Neural cell (in vitro differentiated cells): ENCODE measurements around the gene CKAP5. TPM values are rescaled to one million over a fixed set of nuclear protein-coding genes. Genes with fewer than 3 reads are reported as not detected.

ENCODE experiments used
- H2AFZ ChIP-seq: fragments of 200-600, 300-800 bp; sonication (generic), shearing (Covaris generic); 2 replicates; pipeline ENCODE4 v1.6.0; 2014; ENCODE audit warnings: low read depth, mild to moderate bottlenecking, antibody characterized with exemption, low read length, moderate library complexity
- H3F3A ChIP-seq: fragments of 200-600 bp; shearing (Covaris generic); 2 replicates; pipeline ENCODE4 v1.6.1; 2016; ENCODE audit warnings: mild to moderate bottlenecking, moderate library complexity, mixed read lengths, antibody characterized with exemption, low read length; ENCODE audit not compliant: insufficient read depth, poor library complexity, severe bottlenecking
- H3K27ac ChIP-seq: fragments of 200-600, 300-800 bp; sonication (generic), shearing (Covaris generic); 2 replicates; pipeline ENCODE4 v1.5.1; 2014; ENCODE audit warnings: mild to moderate bottlenecking, low read length, moderate library complexity
- H3K27me3 ChIP-seq: fragments of 300-800, 200-600 bp; sonication (generic), shearing (Covaris generic); 2 replicates; pipeline ENCODE4 v1.6.0; 2014; ENCODE audit warnings: mild to moderate bottlenecking, low read depth, low read length, moderate library complexity; ENCODE audit not compliant: insufficient read depth
- H3K36me3 ChIP-seq: fragments of 300-800, 200-600 bp; sonication (generic), shearing (Covaris generic); 2 replicates; pipeline ENCODE4 v1.5.1; 2014; ENCODE audit warnings: mild to moderate bottlenecking, antibody characterized with exemption, low read length, moderate library complexity; ENCODE audit not compliant: insufficient read depth
- H3K4me2 ChIP-seq: fragments of 300-800, 200-600 bp; sonication (generic), shearing (Covaris generic); 2 replicates; pipeline ENCODE4 v1.6.0; 2014; ENCODE audit warnings: mild to moderate bottlenecking, low read length
- H3K4me3 ChIP-seq: fragments of 300-800, 200-600 bp; sonication (generic), shearing (Covaris generic); 2 replicates; pipeline ENCODE4 v1.5.1; 2014; ENCODE audit warnings: mild to moderate bottlenecking, low read length, moderate library complexity
- H3K79me2 ChIP-seq: fragments of 200-600 bp; shearing (Covaris generic); replicated peaks from 2 replicates; pipeline ENCODE4 v1.6.0; 2014; ENCODE audit warnings: mild to moderate bottlenecking, low read length, moderate library complexity; ENCODE audit not compliant: insufficient read depth
- H3K9ac ChIP-seq: fragments of 300-800, 200-600 bp; sonication (generic), shearing (Covaris generic); 2 replicates; pipeline ENCODE4 v1.6.1; 2016; ENCODE audit warnings: mild to moderate bottlenecking, low read length, mixed read lengths
- H3K9me2 ChIP-seq: fragments of 200-600 bp; shearing (Covaris generic); 2 replicates; pipeline ENCODE4 v1.6.1; 2016; ENCODE audit warnings: mild to moderate bottlenecking, low read length, mixed read lengths; ENCODE audit not compliant: insufficient read depth
- H3K9me3 ChIP-seq: fragments of 200-600, 300-800 bp; sonication (generic), shearing (Covaris generic); 2 replicates; pipeline ENCODE4 v1.6.1; 2016; ENCODE audit warnings: mild to moderate bottlenecking, mixed run types, low read length, moderate library complexity, mixed read lengths
- H4K20me1 ChIP-seq: fragments of 200-600 bp; shearing (Covaris generic); 2 replicates; pipeline ENCODE4 v1.6.1; 2016; ENCODE audit warnings: mild to moderate bottlenecking, mixed run types; ENCODE audit not compliant: insufficient read depth
- CTCF ChIP-seq: fragments of 450-650 bp; IDR thresholded peaks from 2 replicates; pipeline ENCODE4 v1.5.1; 2014; ENCODE audit warnings: antibody characterized with exemption, mild to moderate bottlenecking, moderate library complexity; ENCODE audit not compliant: poor library complexity, severe bottlenecking
- EP300 ChIP-seq: fragments of 450-650 bp; conservative IDR thresholded peaks from 2 replicates; pipeline ENCODE4 v1.6.1; 2014; ENCODE audit warnings: antibody characterized with exemption, mild to moderate bottlenecking, moderate library complexity; ENCODE audit not compliant: poor library complexity, severe bottlenecking
- EZH2 ChIP-seq: fragments of 200-600, 300-800 bp; shearing (Covaris generic), sonication (generic); IDR thresholded peaks from 2 replicates; pipeline ENCODE4 v1.6.1; 2014; ENCODE audit warnings: antibody characterized with exemption, low read length, borderline replicate concordance, mild to moderate bottlenecking; ENCODE audit not compliant: insufficient read depth, poor library complexity, severe bottlenecking
- MXI1 ChIP-seq: fragments of 450-650 bp; conservative IDR thresholded peaks from 2 replicates; pipeline ENCODE4 v1.6.1; 2014; ENCODE audit warnings: antibody characterized with exemption, mild to moderate bottlenecking; ENCODE audit not compliant: poor library complexity, severe bottlenecking
- POLR2AphosphoS5 ChIP-seq: IDR thresholded peaks from 2 replicates; pipeline ENCODE4 v1.6.1; 2012
- RAD21 ChIP-seq: fragments of 450-650 bp; conservative IDR thresholded peaks from 2 replicates; pipeline ENCODE4 v1.6.1; 2014; ENCODE audit warnings: antibody characterized with exemption, mild to moderate bottlenecking, moderate library complexity
- REST ChIP-seq: IDR thresholded peaks from 2 replicates; pipeline ENCODE4 v1.6.1; 2012; ENCODE audit warnings: borderline replicate concordance
- SMC3 ChIP-seq: fragments of 450-650 bp; conservative IDR thresholded peaks from 2 replicates; pipeline ENCODE4 v1.6.1; 2014; ENCODE audit warnings: antibody characterized with exemption, mild to moderate bottlenecking, moderate library complexity; ENCODE audit not compliant: poor library complexity
- TAF1 ChIP-seq: IDR thresholded peaks from 2 replicates; pipeline ENCODE4 v1.6.1; 2012; ENCODE audit warnings: low read depth
- polyA plus RNA-seq: library from polyadenylated mRNA; depleted of rRNA; stranded (reverse); fragments of >200 nt; gene quantifications from 2 replicates; pipeline ENCODE4 v1.2.3, GENCODE V29; 2014

Gene CKAP5
- polyA plus RNA-seq, 1 donor from 2014 or later: 90.3 TPM

- Histone ChIP-seq H4K20me1 (no peaks in the 10 kb centered on the region), H3K4me3 (no peak overlapping the region), H3K9ac (no peak overlapping the region)
Observed at GRCh38 chr11:46840116-46840515, 6.0 kb downstream of the CKAP5 start.

GRCh38 chr11:46838501-46838900, 7.6 kb downstream of the CKAP5 start:
- H3F3A ChIP-seq: no peaks in the 10 kb centered on the region
- peaks cover 92% of the 10 kb centered on the region for H3K79me2 ChIP-seq
- H3K4me3 ChIP-seq: no peak overlapping the region
- H2AFZ ChIP-seq: no peak overlapping the region
- H3K27me3 ChIP-seq: no peaks in the 10 kb centered on the region
- H3K4me2 ChIP-seq: no peak overlapping the region
- no peaks in the 10 kb centered on the region for H4K20me1 ChIP-seq
- H3K9ac ChIP-seq: no peak overlapping the region
- H3K27ac ChIP-seq: no peak overlapping the region
- H3K9me2 ChIP-seq: no peaks in the 10 kb centered on the region
- no peaks in the 10 kb centered on the region for H3K36me3 ChIP-seq
- H3K9me3 ChIP-seq: no peaks in the 10 kb centered on the region
- TF ChIP-seq EP300 (no peak), MXI1 (no peak), SMC3 (no peak), RAD21 (no peak), POLR2AphosphoS5 (no peak), CTCF (no peak), EZH2 (no peak)

More at GRCh38 chr11:46840116-46840515, 6.0 kb downstream of the CKAP5 start:
- H3K27ac ChIP-seq: no peak overlapping the region
- H2AFZ ChIP-seq: no peak overlapping the region
- peaks cover 96% of the 10 kb centered on the region for H3K79me2 ChIP-seq
- no peak overlapping the region for H3K4me2 ChIP-seq
- H3K9me2 ChIP-seq: no peaks in the 10 kb centered on the region
- TF ChIP-seq MXI1 (no peak), CTCF (no peak), EP300 (no peak), RAD21 (no peak), SMC3 (no peak), REST (no peak), TAF1 (no peak), POLR2AphosphoS5 (no peak), EZH2 (no peak)
- H3K27me3 ChIP-seq: no peaks in the 10 kb centered on the region
- H3K9me3 ChIP-seq: no peaks in the 10 kb centered on the region
- no peaks in the 10 kb centered on the region for H3K36me3 ChIP-seq
- no peaks in the 10 kb centered on the region for H3F3A ChIP-seq
